H9 (cell line): ENCODE data around the gene ABCA13. TPM values are rescaled to one million over a fixed set of nuclear protein-coding genes. Genes with fewer than 3 reads are reported as not detected.
A peak's percentile ranks its signal among the peaks of the same experiment; 100 is the strongest.

ENCODE experiments used
- DNase-seq: peaks from one replicate; pipeline ENCODE4 v3.0.0-alpha.2; 2017
- H2AFZ ChIP-seq: one replicate; pipeline ENCODE4 v1.6.1; 2013; ENCODE audit warnings: mild to moderate bottlenecking, low read length, control low read depth, moderate library complexity
- H2AK5ac ChIP-seq: 2 replicates; pipeline ENCODE4 v1.6.1; 2013; ENCODE audit warnings: low read length, control low read depth, mixed read lengths; ENCODE audit not compliant: insufficient read length
- H2BK120ac ChIP-seq: one replicate; pipeline ENCODE4 v1.6.1; 2013; ENCODE audit warnings: low read depth, mild to moderate bottlenecking, low read length, control low read depth, inconsistent platforms; ENCODE audit not compliant: poor library complexity, severe bottlenecking
- H2BK12ac ChIP-seq: 2 replicates; pipeline ENCODE4 v1.6.1; 2013; ENCODE audit warnings: low read length, control low read depth, mixed read lengths, low read depth; ENCODE audit not compliant: insufficient read length
- H2BK15ac ChIP-seq: 2 replicates; pipeline ENCODE4 v1.6.1; 2013; ENCODE audit warnings: low read depth, low read length, control low read depth
- H2BK20ac ChIP-seq: one replicate; pipeline ENCODE4 v1.6.1; 2013; ENCODE audit warnings: low read depth, mild to moderate bottlenecking, low read length, control low read depth, inconsistent platforms; ENCODE audit not compliant: poor library complexity, severe bottlenecking
- H2BK5ac ChIP-seq: 2 replicates; pipeline ENCODE4 v1.6.1; 2013; ENCODE audit warnings: low read length, control low read depth, mixed read lengths; ENCODE audit not compliant: insufficient read length
- H3K14ac ChIP-seq: 2 replicates; pipeline ENCODE4 v1.6.1; 2013; ENCODE audit warnings: low read length, control low read depth; ENCODE audit not compliant: insufficient read depth
- H3K18ac ChIP-seq: 2 replicates; pipeline ENCODE4 v1.6.1; 2013; ENCODE audit warnings: low read depth, mild to moderate bottlenecking, mixed read lengths, low read length, control low read depth; ENCODE audit not compliant: insufficient read length
- H3K23ac ChIP-seq: 2 replicates; pipeline ENCODE4 v1.6.1; 2013; ENCODE audit warnings: low read length, control low read depth, mixed read lengths, low read depth; ENCODE audit not compliant: insufficient read length
- H3K23me2 ChIP-seq: 2 replicates; pipeline ENCODE4 v1.6.1; 2013; ENCODE audit warnings: low read depth, mild to moderate bottlenecking, mixed read lengths, low read length, control low read depth; ENCODE audit not compliant: insufficient read length, poor library complexity, severe bottlenecking
- H3K27ac ChIP-seq: 2 replicates; pipeline ENCODE4 v1.5.1; 2013; ENCODE audit warnings: low read length, control low read depth, mixed read lengths, low read depth; ENCODE audit not compliant: insufficient read length
- H3K27me3 ChIP-seq: 2 replicates; pipeline ENCODE4 v1.6.1; 2013; ENCODE audit warnings: low read length, control low read depth, inconsistent platforms; ENCODE audit not compliant: insufficient read depth
- H3K4ac ChIP-seq: 2 replicates; pipeline ENCODE4 v1.6.1; 2013; ENCODE audit warnings: low read depth, mild to moderate bottlenecking, control low read depth, inconsistent platforms, low read length, moderate library complexity
- H3K4me1 ChIP-seq: 2 replicates; pipeline ENCODE4 v1.6.1; 2013; ENCODE audit warnings: low read length, control low read depth, inconsistent platforms; ENCODE audit not compliant: insufficient read depth
- H3K4me2 ChIP-seq: 2 replicates; pipeline ENCODE4 v1.6.1; 2013; ENCODE audit warnings: low read length, control low read depth, mixed read lengths; ENCODE audit not compliant: insufficient read length, insufficient read depth
- H3K56ac ChIP-seq: 2 replicates; pipeline ENCODE4 v1.6.1; 2013; ENCODE audit warnings: low read depth, mild to moderate bottlenecking, mixed read lengths, low read length, control low read depth; ENCODE audit not compliant: insufficient read length
- H3K79me1 ChIP-seq: 2 replicates; pipeline ENCODE4 v1.6.1; 2013; ENCODE audit warnings: low read depth, mild to moderate bottlenecking, moderate library complexity, low read length, control low read depth, inconsistent platforms; ENCODE audit not compliant: insufficient read depth, poor library complexity, severe bottlenecking
- H3K79me2 ChIP-seq: 2 replicates; pipeline ENCODE4 v1.6.1; 2013; ENCODE audit warnings: low read length, control low read depth, inconsistent platforms; ENCODE audit not compliant: insufficient read depth
- H3K9ac ChIP-seq: 2 replicates; pipeline ENCODE4 v1.6.1; 2013; ENCODE audit warnings: low read length, control low read depth, mixed read lengths; ENCODE audit not compliant: insufficient read length; ENCODE audit errors: extremely low read depth
- H3K9me3 ChIP-seq: one replicate; pipeline ENCODE4 v1.6.1; 2013; ENCODE audit warnings: low read depth, low read length, inconsistent platforms; ENCODE audit not compliant: control insufficient read depth
- H3T11ph ChIP-seq: one replicate; pipeline ENCODE4 v1.6.1; 2013; ENCODE audit warnings: mild to moderate bottlenecking, low read length, control low read depth, inconsistent platforms
- H4K20me1 ChIP-seq: one replicate; pipeline ENCODE4 v1.6.1; 2013; ENCODE audit not compliant: control insufficient read depth, insufficient read length, insufficient read depth
- H4K5ac ChIP-seq: 2 replicates; pipeline ENCODE4 v1.6.1; 2013; ENCODE audit warnings: low read depth, mild to moderate bottlenecking, mixed read lengths, low read length, control low read depth; ENCODE audit not compliant: insufficient read length
- H4K8ac ChIP-seq: replicated peaks from 2 replicates; pipeline ENCODE4 v1.6.1; 2013; ENCODE audit warnings: low read length, control low read depth, mixed read lengths, low read depth; ENCODE audit not compliant: insufficient read length
- H4K91ac ChIP-seq: 2 replicates; pipeline ENCODE4 v1.6.1; 2013; ENCODE audit warnings: low read depth, mild to moderate bottlenecking, moderate library complexity, mixed read lengths, low read length, control low read depth; ENCODE audit not compliant: insufficient read length
- H3K27ac Mint-ChIP-seq, 3 experiments: 2 replicates in 2 of 3; 3 replicates in 1 of 3; pipeline ENCODE4 v1.8.0; 2020 to 2021; ENCODE audit warnings: mixed read lengths in 3 of 3, mild to moderate bottlenecking in 1 of 3, moderate library complexity in 1 of 3
- H3K27me3 Mint-ChIP-seq: 2 replicates; pipeline ENCODE4 v1.8.0; 2021; ENCODE audit warnings: low read depth, mild to moderate bottlenecking, moderate library complexity, mixed read lengths
- H3K36me3 Mint-ChIP-seq, 3 experiments: 2 replicates in 2 of 3; 3 replicates in 1 of 3; pipeline ENCODE4 v1.8.0; 2020 to 2021; ENCODE audit warnings: low read depth in 3 of 3, mixed read lengths in 3 of 3; ENCODE audit not compliant: insufficient read depth in 1 of 3
- H3K4me1 Mint-ChIP-seq, 2 experiments: 2 replicates each; pipeline ENCODE4 v1.8.0; 2020; ENCODE audit warnings: mixed read lengths in 2 of 2
- H3K4me3 Mint-ChIP-seq, 2 experiments: 2 replicates in 1 of 2; 3 replicates in 1 of 2; pipeline ENCODE4 v1.8.0; 2020 to 2021; ENCODE audit warnings: mild to moderate bottlenecking in 2 of 2, mixed read lengths in 2 of 2, moderate library complexity in 1 of 2
- H3K9me3 Mint-ChIP-seq, 2 experiments: 2 replicates in 1 of 2; 3 replicates in 1 of 2; pipeline ENCODE4 v1.8.0; 2020; ENCODE audit warnings: mild to moderate bottlenecking in 2 of 2, mixed read lengths in 2 of 2, moderate library complexity in 1 of 2
- CTCF ChIP-seq: fragments of 200-600 bp; sonication (generic); conservative IDR thresholded peaks from 3 replicates; pipeline ENCODE4 v1.8.0; 2021; ENCODE audit warnings: antibody characterized with exemption, mild to moderate bottlenecking
- total RNA-seq: library from RNA; stranded (reverse); gene quantifications from 2 replicates; pipeline ENCODE4 v1.2.1, GENCODE V29; 2021

The ABCA13 gene
- total RNA-seq, 1 experiment from 2014 or later = 0.11 TPM

- Histone ChIP-seq H3K9ac (no peak overlapping the region), H2BK5ac (no peak overlapping the region), H3K4me1 (peaks cover 4% of the 10 kb centered on the region; the same call in 1 of the 2 replicates), H3K56ac (no peak overlapping the region), H3K79me1 (no peaks in the 10 kb centered on the region), H2AFZ (no peak overlapping the region), H4K5ac (no peak overlapping the region), H4K20me1 (no peaks in the 10 kb centered on the region), H2AK5ac (no peak overlapping the region), H3K18ac (no peak overlapping the region), H3K23me2 (no peaks in the 10 kb centered on the region), H3K23ac (no peak overlapping the region), H3K79me2 (no peaks in the 10 kb centered on the region), H3K27me3 (no peaks in the 10 kb centered on the region), H2BK120ac (no peak overlapping the region), H3K4me2 (no peak overlapping the region), H2BK15ac (no peak overlapping the region), H3K27ac (no peak overlapping the region), H3T11ph (no peak overlapping the region), H3K4ac (no peak overlapping the region), H3K14ac (no peak overlapping the region), H3K9me3 (no peaks in the 10 kb centered on the region), H2BK20ac (no peak overlapping the region), H4K8ac (no peak overlapping the region), H4K91ac (no peak overlapping the region), H2BK12ac (no peak overlapping the region)
- Mint-ChIP-seq H3K4me1 (peaks cover 27 to 48% of the 10 kb centered on the region in 2 experiments), H3K4me3 (no peak overlapping the region), H3K27me3 (no peaks in the 10 kb centered on the region), H3K27ac (peak overlapping the region in 1 of 3 experiments; percentile 69; a peak in 1 of 7 replicates), H3K36me3 (peaks cover 0 to 10% (median 10%) of the 10 kb centered on the region in 3 experiments; a peak in 5 of 7 replicates), H3K9me3 (peaks cover 7 to 15% of the 10 kb centered on the region in 2 experiments)
- no peak for DNase-seq
- TF ChIP-seq CTCF = no peak
Observed at GRCh38 chr7:48149058-48149457, 22.2 kb upstream of the ABCA13 start.
